Measurements from ENCODE around the gene MRPS7. TPM values are rescaled to one million over a fixed set of nuclear protein-coding genes. Genes with fewer than 3 reads are reported as not detected.

MRPS7 gene
- total and polyA plus RNA-seq, 9 of the 15 experiments (the other 6 are each of a cell fraction or from before 2014, with no cell fraction given) = 107 to 244 (median 132) TPM

- TF ChIP-seq, protein P1, sequence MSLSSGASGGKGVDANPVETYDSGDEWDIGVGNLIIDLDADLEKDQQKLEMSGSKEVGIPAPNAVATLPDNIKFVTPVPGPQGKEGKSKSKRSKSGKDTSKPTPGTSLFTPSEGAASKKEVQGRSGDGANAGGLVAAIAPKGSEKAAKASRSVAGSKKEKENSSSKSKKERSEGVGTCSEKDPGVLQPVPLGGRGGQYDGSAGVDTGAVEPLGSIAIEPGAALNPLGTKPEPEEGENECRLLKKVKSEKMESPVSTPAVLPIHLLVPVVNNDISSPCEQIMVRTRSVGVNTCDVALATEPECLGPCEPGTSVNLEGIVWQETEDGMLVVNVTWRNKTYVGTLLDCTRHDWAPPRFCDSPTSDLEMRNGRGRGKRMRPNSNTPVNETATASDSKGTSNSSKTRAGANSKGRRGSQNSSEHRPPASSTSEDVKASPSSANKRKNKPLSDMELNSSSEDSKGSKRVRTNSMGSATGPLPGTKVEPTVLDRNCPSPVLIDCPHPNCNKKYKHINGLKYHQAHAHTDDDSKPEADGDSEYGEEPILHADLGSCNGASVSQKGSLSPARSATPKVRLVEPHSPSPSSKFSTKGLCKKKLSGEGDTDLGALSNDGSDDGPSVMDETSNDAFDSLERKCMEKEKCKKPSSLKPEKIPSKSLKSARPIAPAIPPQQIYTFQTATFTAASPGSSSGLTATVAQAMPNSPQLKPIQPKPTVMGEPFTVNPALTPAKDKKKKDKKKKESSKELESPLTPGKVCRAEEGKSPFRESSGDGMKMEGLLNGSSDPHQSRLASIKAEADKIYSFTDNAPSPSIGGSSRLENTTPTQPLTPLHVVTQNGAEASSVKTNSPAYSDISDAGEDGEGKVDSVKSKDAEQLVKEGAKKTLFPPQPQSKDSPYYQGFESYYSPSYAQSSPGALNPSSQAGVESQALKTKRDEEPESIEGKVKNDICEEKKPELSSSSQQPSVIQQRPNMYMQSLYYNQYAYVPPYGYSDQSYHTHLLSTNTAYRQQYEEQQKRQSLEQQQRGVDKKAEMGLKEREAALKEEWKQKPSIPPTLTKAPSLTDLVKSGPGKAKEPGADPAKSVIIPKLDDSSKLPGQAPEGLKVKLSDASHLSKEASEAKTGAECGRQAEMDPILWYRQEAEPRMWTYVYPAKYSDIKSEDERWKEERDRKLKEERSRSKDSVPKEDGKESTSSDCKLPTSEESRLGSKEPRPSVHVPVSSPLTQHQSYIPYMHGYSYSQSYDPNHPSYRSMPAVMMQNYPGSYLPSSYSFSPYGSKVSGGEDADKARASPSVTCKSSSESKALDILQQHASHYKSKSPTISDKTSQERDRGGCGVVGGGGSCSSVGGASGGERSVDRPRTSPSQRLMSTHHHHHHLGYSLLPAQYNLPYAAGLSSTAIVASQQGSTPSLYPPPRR (CRISPR knock-in tag; IDR thresholded peaks at IDR 0.05; ENCODE audit: borderline replicate concordance) = 0 out of 2 replicates have a peak, but pooled peaks have one; percentile 26
- TF ChIP-seq GABPB1 (CRISPR knock-in tag; IDR thresholded peaks at IDR 0.05) (peak; percentile 69; the same call in 1 of the 2 replicates), BMI1 (IDR thresholded peaks at IDR 0.05; ENCODE audit: low read length) (no peak), MEF2A (IDR thresholded peaks at IDR 0.05; ENCODE audit: control insufficient read depth, low read depth, low read length) (no peak), CBX5 (IDR thresholded peaks at IDR 0.05; ENCODE audit: borderline replicate concordance, low read depth) (no peak), MECOM (CRISPR knock-in tag; IDR thresholded peaks at IDR 0.05) (no peak), MAFF (IDR thresholded peaks at IDR 0.05; ENCODE audit: low read length) (peak; percentile 47; the same call in 1 of the 2 replicates), ZNF12 (CRISPR knock-in tag; IDR thresholded peaks at IDR 0.05) (no peak), SFPQ (IDR thresholded peaks at IDR 0.05; ENCODE audit: low read depth, low read length) (no peak), STAG1 (CRISPR knock-in tag; IDR thresholded peaks at IDR 0.05; ENCODE audit: borderline replicate concordance) (no peak), ELF1 (tag; IDR thresholded peaks at IDR 0.05) (peak; percentile 87), HMG20B (CRISPR knock-in tag; IDR thresholded peaks at IDR 0.05) (no peak), TFAP4 (CRISPR knock-in tag; IDR thresholded peaks at IDR 0.05; ENCODE audit: borderline replicate concordance) (peak; percentile 75), TCF3 (CRISPR knock-in tag; IDR thresholded peaks at IDR 0.05) (0 out of 2 replicates have a peak, but pooled peaks have one; percentile 31)
- TF ChIP-seq, protein P2, sequence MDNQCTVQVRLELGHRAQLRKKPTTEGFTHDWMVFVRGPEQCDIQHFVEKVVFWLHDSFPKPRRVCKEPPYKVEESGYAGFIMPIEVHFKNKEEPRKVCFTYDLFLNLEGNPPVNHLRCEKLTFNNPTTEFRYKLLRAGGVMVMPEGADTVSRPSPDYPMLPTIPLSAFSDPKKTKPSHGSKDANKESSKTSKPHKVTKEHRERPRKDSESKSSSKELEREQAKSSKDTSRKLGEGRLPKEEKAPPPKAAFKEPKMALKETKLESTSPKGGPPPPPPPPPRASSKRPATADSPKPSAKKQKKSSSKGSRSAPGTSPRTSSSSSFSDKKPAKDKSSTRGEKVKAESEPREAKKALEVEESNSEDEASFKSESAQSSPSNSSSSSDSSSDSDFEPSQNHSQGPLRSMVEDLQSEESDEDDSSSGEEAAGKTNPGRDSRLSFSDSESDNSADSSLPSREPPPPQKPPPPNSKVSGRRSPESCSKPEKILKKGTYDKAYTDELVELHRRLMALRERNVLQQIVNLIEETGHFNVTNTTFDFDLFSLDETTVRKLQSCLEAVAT (IDR thresholded peaks at IDR 0.05) = 0 out of 4 replicates have a peak, but pooled peaks of 1 of the 2 experiments have one; percentile 15
- TF ChIP-seq, protein P3, sequence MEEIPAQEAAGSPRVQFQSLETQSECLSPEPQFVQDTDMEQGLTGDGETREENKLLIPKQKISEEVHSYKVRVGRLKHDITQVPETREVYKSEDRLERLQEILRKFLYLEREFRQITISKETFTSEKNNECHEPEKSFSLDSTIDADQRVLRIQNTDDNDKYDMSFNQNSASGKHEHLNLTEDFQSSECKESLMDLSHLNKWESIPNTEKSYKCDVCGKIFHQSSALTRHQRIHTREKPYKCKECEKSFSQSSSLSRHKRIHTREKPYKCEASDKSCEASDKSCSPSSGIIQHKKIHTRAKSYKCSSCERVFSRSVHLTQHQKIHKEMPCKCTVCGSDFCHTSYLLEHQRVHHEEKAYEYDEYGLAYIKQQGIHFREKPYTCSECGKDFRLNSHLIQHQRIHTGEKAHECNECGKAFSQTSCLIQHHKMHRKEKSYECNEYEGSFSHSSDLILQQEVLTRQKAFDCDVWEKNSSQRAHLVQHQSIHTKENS (CRISPR knock-in tag; IDR thresholded peaks at IDR 0.05) = no peak
These were observed at the start of gene MRPS7, which contains the start of gene GGA3 (continued) for GRCh38 chr17:75261336-75262111.

Data from K562 (cell line).